Neutrophil (primary cell): ENCODE results near the gene PCBD1.

ENCODE experiments used
- H3K27ac ChIP-seq: fragments of 200-600 bp; sonication (generic); 2 replicates; pipeline ENCODE4 v1.5.1; 2016; ENCODE audit warnings: mild to moderate bottlenecking, moderate library complexity
- H3K27me3 ChIP-seq: fragments of 200-600 bp; sonication (generic); 2 replicates; pipeline ENCODE4 v1.6.0; 2016; ENCODE audit warnings: mild to moderate bottlenecking
- H3K36me3 ChIP-seq: fragments of 200-600 bp; sonication (generic); 2 replicates; pipeline ENCODE4 v1.5.1; 2017
- H3K4me1 ChIP-seq, 2 experiments: fragments of 200-600 bp in 1 of 2; sonication (generic) in 1 of 2; 1 replicate in 1 of 2; 2 replicates in 1 of 2; pipeline versions ENCODE4 v1.5.1 to v1.6.1; 2013 to 2016; ENCODE audit warnings: low read depth in 1 of 2, low read length in 1 of 2, mild to moderate bottlenecking in 1 of 2, moderate library complexity in 1 of 2; ENCODE audit not compliant: control insufficient read depth in 1 of 2, insufficient read depth in 1 of 2
- H3K4me3 ChIP-seq, 2 experiments: fragments of 200-600 bp in 1 of 2; sonication (generic) in 1 of 2; 1 replicate in 1 of 2; 2 replicates in 1 of 2; pipeline ENCODE4 v1.5.1; 2013 to 2016; ENCODE audit warnings: low read depth in 1 of 2, low read length in 1 of 2, mild to moderate bottlenecking in 1 of 2, moderate library complexity in 1 of 2
- H3K9me3 ChIP-seq: fragments of 200-600 bp; sonication (generic); 2 replicates; pipeline ENCODE4 v1.5.1; 2016
- CTCF ChIP-seq: fragments of 200-600 bp; sonication (generic); IDR thresholded peaks from 2 replicates; pipeline ENCODE4 v1.5.1; 2016; ENCODE audit warnings: antibody characterized with exemption

The PCBD1 gene

GRCh38 chr10:70927189-70927943, 39.0 kb upstream of the PCBD1 start:
- H3K36me3 ChIP-seq = no peaks in the 10 kb centered on the region
- H3K4me3 ChIP-seq = no peak overlapping the region
- H3K4me1 ChIP-seq = no peaks in the 10 kb centered on the region
- peaks cover 14% of the 10 kb centered on the region for H3K27me3 ChIP-seq
- H3K9me3 ChIP-seq = no peaks in the 10 kb centered on the region
- no peak for TF ChIP-seq CTCF
- H3K27ac ChIP-seq = no peak overlapping the region

GRCh38 chr10:70926226-70927000, 38.0 kb upstream of the PCBD1 start:
- H3K27ac ChIP-seq = no peak overlapping the region
- H3K27me3 ChIP-seq = peaks cover 4% of the 10 kb centered on the region
- H3K4me3 ChIP-seq = no peak overlapping the region
- H3K4me1 ChIP-seq = no peaks in the 10 kb centered on the region
- no peaks in the 10 kb centered on the region for H3K36me3 ChIP-seq
- no peaks in the 10 kb centered on the region for H3K9me3 ChIP-seq
- TF ChIP-seq CTCF = no peak

GRCh38 chr10:70925377-70926225, 37.2 kb upstream of the PCBD1 start:
- TF ChIP-seq CTCF = peak; percentile 81
- Histone ChIP-seq H3K27ac (no peak overlapping the region), H3K9me3 (no peaks in the 10 kb centered on the region), H3K36me3 (no peaks in the 10 kb centered on the region), H3K4me3 (no peak overlapping the region), H3K4me1 (no peaks in the 10 kb centered on the region), H3K27me3 (no peaks in the 10 kb centered on the region)

- no peak for TF ChIP-seq CTCF
- no peaks in the 10 kb centered on the region for H3K27me3 ChIP-seq
- no peak overlapping the region for H3K4me3 ChIP-seq
- H3K9me3 ChIP-seq = no peaks in the 10 kb centered on the region
- H3K4me1 ChIP-seq = no peaks in the 10 kb centered on the region
- no peak overlapping the region for H3K27ac ChIP-seq
- H3K36me3 ChIP-seq = no peaks in the 10 kb centered on the region
Measured at GRCh38 chr10:70923696-70924095, 35.3 kb upstream of the PCBD1 start.

- H3K27ac ChIP-seq = no peak overlapping the region
- no peak overlapping the region for H3K4me3 ChIP-seq
- no peaks in the 10 kb centered on the region for H3K36me3 ChIP-seq
- no peaks in the 10 kb centered on the region for H3K4me1 ChIP-seq
- no peaks in the 10 kb centered on the region for H3K9me3 ChIP-seq
- no peaks in the 10 kb centered on the region for H3K27me3 ChIP-seq
- TF ChIP-seq CTCF = no peak
Measured at GRCh38 chr10:70921285-70921684, 32.9 kb upstream of the PCBD1 start.
